Measurements from ENCODE around the gene FAM131A. TPM values are rescaled to one million over a fixed set of nuclear protein-coding genes. Genes with fewer than 3 reads are reported as not detected.

The FAM131A gene
- total and polyA plus RNA-seq, 10 of the 15 experiments (the other 5 are each of a cell fraction or from before 2014, with no cell fraction given): 0.31 to 4.5 (median 1.5) TPM

DNA sequence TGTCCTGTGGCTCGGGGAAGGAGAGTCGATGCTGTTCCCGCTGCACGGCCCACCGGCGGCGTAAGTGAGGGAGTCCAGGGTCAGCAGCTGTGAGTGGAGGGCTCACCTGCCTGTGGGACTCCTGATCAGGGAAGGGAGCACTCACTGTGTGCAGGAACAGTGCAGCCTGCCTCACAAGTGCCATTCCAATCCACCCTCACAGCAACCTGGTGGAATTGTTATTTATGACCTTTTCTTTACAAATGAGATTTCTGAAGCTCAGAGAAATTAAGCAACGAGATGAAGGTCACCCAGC lies 51.5 kb downstream of the FAM131A start:
- ChIA-PET RAD21 (ENCODE audit: unreplicated experiment) (no interaction called here), CTCF (no interaction called here)
- in situ Hi-C loops (cut with MboI): no loop called here

More for the DNA sequence above, 51.5 kb downstream of the FAM131A start:
- no peak overlapping the region for H3K4me2 ChIP-seq (ENCODE audit: control insufficient read depth, insufficient read depth)
- no peaks in the 10 kb centered on the region for H3K4me1 ChIP-seq (ENCODE audit: control insufficient read depth, insufficient read depth, low read length)
- ATAC-seq: no peak
- no peak for FAIRE-seq
- no peak overlapping the region for H3K27ac ChIP-seq (ENCODE audit: control insufficient read depth, insufficient read depth)
- no peak overlapping the region for H3K4me3 ChIP-seq
- intact Hi-C loops (cut with micrococcal nuclease; ENCODE audit: unreplicated experiment): no loop called here
- BruUV-seq (replicated peaks): no TSS peak
- TF ChIP-seq HDAC6 (IDR thresholded peaks at IDR 0.05; ENCODE audit: unreplicated experiment) (no peak), BHLHE40 (IDR thresholded peaks at IDR 0.05; ENCODE audit: borderline replicate concordance in 1 of 2, low read depth in 2 of 2, low read length in 1 of 2) (no peak), ZNF207 (IDR thresholded peaks at IDR 0.05; ENCODE audit: borderline replicate concordance) (no peak), RCOR1 (conservative IDR thresholded peaks at IDR 0.05; ENCODE audit: low read depth, low read length) (no peak), PML (IDR thresholded peaks at IDR 0.05; ENCODE audit: low read length) (no peak), CHD1 (IDR thresholded peaks at IDR 0.05; ENCODE audit: low read depth, low read length) (no peak), TARDBP (IDR thresholded peaks at IDR 0.05; ENCODE audit: borderline replicate concordance) (no peak), BRCA1 (IDR thresholded peaks at IDR 0.05; ENCODE audit: low read depth, low read length) (no peak), SPI1 (IDR thresholded peaks at IDR 0.05; ENCODE audit: borderline replicate concordance, insufficient read depth, low read depth, low read length) (no peak), RELA (IDR thresholded peaks at IDR 0.05; ENCODE audit: borderline replicate concordance, partially characterized antibody) (no peak), EED (IDR thresholded peaks at IDR 0.05; ENCODE audit: low read depth) (no peak)
- TF ChIP-seq, protein P1, sequence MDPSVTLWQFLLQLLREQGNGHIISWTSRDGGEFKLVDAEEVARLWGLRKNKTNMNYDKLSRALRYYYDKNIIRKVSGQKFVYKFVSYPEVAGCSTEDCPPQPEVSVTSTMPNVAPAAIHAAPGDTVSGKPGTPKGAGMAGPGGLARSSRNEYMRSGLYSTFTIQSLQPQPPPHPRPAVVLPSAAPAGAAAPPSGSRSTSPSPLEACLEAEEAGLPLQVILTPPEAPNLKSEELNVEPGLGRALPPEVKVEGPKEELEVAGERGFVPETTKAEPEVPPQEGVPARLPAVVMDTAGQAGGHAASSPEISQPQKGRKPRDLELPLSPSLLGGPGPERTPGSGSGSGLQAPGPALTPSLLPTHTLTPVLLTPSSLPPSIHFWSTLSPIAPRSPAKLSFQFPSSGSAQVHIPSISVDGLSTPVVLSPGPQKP (IDR thresholded peaks at IDR 0.05; ENCODE audit: low read depth, low read length): no peak
- TF ChIP-seq, protein P2, sequence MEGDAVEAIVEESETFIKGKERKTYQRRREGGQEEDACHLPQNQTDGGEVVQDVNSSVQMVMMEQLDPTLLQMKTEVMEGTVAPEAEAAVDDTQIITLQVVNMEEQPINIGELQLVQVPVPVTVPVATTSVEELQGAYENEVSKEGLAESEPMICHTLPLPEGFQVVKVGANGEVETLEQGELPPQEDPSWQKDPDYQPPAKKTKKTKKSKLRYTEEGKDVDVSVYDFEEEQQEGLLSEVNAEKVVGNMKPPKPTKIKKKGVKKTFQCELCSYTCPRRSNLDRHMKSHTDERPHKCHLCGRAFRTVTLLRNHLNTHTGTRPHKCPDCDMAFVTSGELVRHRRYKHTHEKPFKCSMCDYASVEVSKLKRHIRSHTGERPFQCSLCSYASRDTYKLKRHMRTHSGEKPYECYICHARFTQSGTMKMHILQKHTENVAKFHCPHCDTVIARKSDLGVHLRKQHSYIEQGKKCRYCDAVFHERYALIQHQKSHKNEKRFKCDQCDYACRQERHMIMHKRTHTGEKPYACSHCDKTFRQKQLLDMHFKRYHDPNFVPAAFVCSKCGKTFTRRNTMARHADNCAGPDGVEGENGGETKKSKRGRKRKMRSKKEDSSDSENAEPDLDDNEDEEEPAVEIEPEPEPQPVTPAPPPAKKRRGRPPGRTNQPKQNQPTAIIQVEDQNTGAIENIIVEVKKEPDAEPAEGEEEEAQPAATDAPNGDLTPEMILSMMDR (IDR thresholded peaks at IDR 0.05 in 2 of 3, conservative IDR thresholded peaks at IDR 0.05 in 1 of 3; ENCODE audit: control insufficient read depth in 2 of 3, extremely low read depth in 1 of 3, insufficient read depth in 1 of 3, low read depth in 3 of 3, low read length in 3 of 3): no peak
- WGBS (ENCODE audit: insufficient coverage, insufficient replicate concordance, low lambda C conversion rate, missing lambda C conversion rate): 48% methylated on average over 8 of the region's 8 CpGs
- peaks cover 0 to 4% of the 10 kb centered on the region in 2 experiments for H3K27me3 ChIP-seq (replicated peaks in 1 of 2; ENCODE audit: control insufficient read depth in 2 of 2, insufficient read depth in 2 of 2, low read length in 1 of 2)
- DNase-seq (ENCODE audit: low read depth, low spot score): no peak
- H2AFZ ChIP-seq (ENCODE audit: control insufficient read depth, low read depth, low read length): no peak overlapping the region
- SMC1A ChIA-PET (ENCODE audit: uncharacterized antibody, unreplicated experiment): interaction anchor here (0.8 kb wide), 1 partner anchor 17 kb away, joined by 3 read pairs; no protein-coding TSS in a partner anchor
- no peaks in the 10 kb centered on the region for H3K79me2 ChIP-seq (ENCODE audit: control insufficient read depth, insufficient read depth, low read length)
- no peak overlapping the region for H3K9ac ChIP-seq (ENCODE audit: control insufficient read depth, insufficient read depth, low read length)
- no peaks in the 10 kb centered on the region for H3K36me3 ChIP-seq (ENCODE audit: control insufficient read depth in 2 of 2, insufficient read depth in 2 of 2, low read length in 1 of 2)
- no peaks in the 10 kb centered on the region for H4K20me1 ChIP-seq (ENCODE audit: control insufficient read depth, insufficient read depth)
- POLR2A ChIA-PET: no interaction called here
- H3K9me3 ChIP-seq (replicated peaks; ENCODE audit: control insufficient read depth, insufficient read depth, low read length): no peaks in the 10 kb centered on the region
